HCT116 (cell line): ENCODE data around the gene ITGAD. TPM values are rescaled to one million over a fixed set of nuclear protein-coding genes. Genes with fewer than 3 reads are reported as not detected.
A peak's percentile ranks its signal among the peaks of the same experiment; 100 is the strongest.

Source experiments
- ATAC-seq: fragments of 200-7000 bp; cut with Tn5 transposase; 2 replicates; pipeline ENCODE4 v1.9.1; 2020; ENCODE audit warnings: mild to moderate bottlenecking, moderate library complexity
- BruUV-seq: library from RNA; stranded (reverse); fragments of 400-500 nt; replicated peaks from 2 replicates; lab custom pipeline; 2021; lab: Mats Ljungman, UMichigan
- CTCF ChIA-PET: fragments of 300-600 bp; sonication (Branson Sonifier 250); formaldehyde crosslinking; loops from one replicate; lab custom pipeline; 2021; ENCODE audit warnings: antibody characterized with exemption; lab: Charles Lee
- POLR2A ChIA-PET: fragments of 300-600, 350-600 bp; sonication (Branson Sonifier 250); formaldehyde crosslinking; loops from one replicate; lab custom pipeline; 2021; ENCODE audit warnings: antibody characterized with exemption; lab: Charles Lee
- RAD21 ChIA-PET, 2 experiments: fragments of 300-600 bp; sonication (Branson Sonifier 250); formaldehyde crosslinking; loops; one replicate each; lab custom pipeline; 2023; ENCODE audit warnings: low total read pairs in 2 of 2; ENCODE audit not compliant: uncharacterized antibody in 2 of 2, unreplicated experiment in 2 of 2, low non-redundant PET in 1 of 2; lab: Charles Lee
- DNase-seq: peaks from one replicate; pipeline ENCODE4 v3.0.0-alpha.2; 2010; ENCODE audit warnings: low read depth, low spot score
- H2AFZ ChIP-seq: fragments of 200-600 bp; shearing (Covaris generic), sonication (generic); 2 replicates; pipeline ENCODE4 v1.6.1; 2017; ENCODE audit warnings: low read depth, mixed run types, mixed read lengths, antibody characterized with exemption, low read length; ENCODE audit not compliant: poor library complexity, severe bottlenecking
- H3K27ac ChIP-seq: 2 replicates; pipeline ENCODE4 v1.5.1; 2012; ENCODE audit warnings: low read depth, low read length
- H3K27me3 ChIP-seq: fragments of 200-600 bp; sonication (generic); 2 replicates; pipeline ENCODE4 v1.6.1; 2016; ENCODE audit warnings: mixed run types, low read length, mixed read lengths; ENCODE audit not compliant: insufficient read depth
- H3K36me3 ChIP-seq, 2 experiments: fragments of 200-500 bp in 1 of 2; fragments of 200-600 bp in 1 of 2; sonication (Bioruptor generic) in 1 of 2; sonication (generic) in 1 of 2; 2 replicates each; pipeline versions ENCODE4 v1.5.1 to v1.6.1; 2014 to 2016; ENCODE audit warnings: low read length in 2 of 2, inconsistent platforms in 1 of 2, mixed read lengths in 1 of 2, mixed run types in 1 of 2; ENCODE audit not compliant: insufficient read depth in 2 of 2, control insufficient read depth in 1 of 2
- H3K4me1 ChIP-seq, 2 experiments: fragments of 200-600 bp in 1 of 2; sonication (generic) in 1 of 2; 2 replicates each; pipeline versions ENCODE4 v1.5.1 to v1.6.1; 2012 to 2017; ENCODE audit warnings: low read length in 2 of 2, inconsistent platforms in 1 of 2, mild to moderate bottlenecking in 1 of 2, mixed read lengths in 1 of 2, mixed run types in 1 of 2, moderate library complexity in 1 of 2; ENCODE audit not compliant: insufficient read depth in 2 of 2, control insufficient read depth in 1 of 2
- H3K4me2 ChIP-seq: fragments of 200-600 bp; sonication (generic); 2 replicates; pipeline ENCODE4 v1.6.1; 2017; ENCODE audit warnings: mixed run types, low read length, mixed read lengths
- H3K4me3 ChIP-seq, 2 experiments: fragments of 200-600 bp in 1 of 2; sonication (generic) in 1 of 2; replicated peaks in 1 of 2; 2 replicates each; pipeline ENCODE4 v1.5.1; 2011 to 2016; ENCODE audit warnings: low read length in 2 of 2, control low read depth in 1 of 2, low read depth in 1 of 2, mild to moderate bottlenecking in 1 of 2, mixed read lengths in 1 of 2, mixed run types in 1 of 2
- H3K79me2 ChIP-seq: fragments of 200-600 bp; sonication (generic); 2 replicates; pipeline ENCODE4 v1.6.1; 2017; ENCODE audit warnings: mild to moderate bottlenecking, mixed run types, low read length, moderate library complexity, mixed read lengths; ENCODE audit not compliant: insufficient read depth
- H3K9ac ChIP-seq: fragments of 200-600 bp; sonication (generic); 2 replicates; pipeline ENCODE4 v1.6.1; 2016; ENCODE audit warnings: low read length, mixed read lengths
- H3K9me2 ChIP-seq: fragments of 200-600 bp; sonication (generic), shearing (Covaris generic); 2 replicates; pipeline ENCODE4 v1.6.1; 2017; ENCODE audit warnings: mixed run types, mild to moderate bottlenecking, moderate library complexity; ENCODE audit not compliant: insufficient read depth
- H3K9me3 ChIP-seq, 2 experiments: fragments of 200-500 bp in 1 of 2; fragments of 200-600 bp in 1 of 2; sonication (Bioruptor generic) in 1 of 2; sonication (generic) in 1 of 2; 2 replicates each; pipeline ENCODE4 v1.6.1; 2014 to 2017; ENCODE audit warnings: low read length in 2 of 2, mixed read lengths in 2 of 2, inconsistent platforms in 1 of 2, low read depth in 1 of 2, mild to moderate bottlenecking in 1 of 2, mixed run types in 1 of 2, moderate library complexity in 1 of 2; ENCODE audit not compliant: control insufficient read depth in 1 of 2, insufficient read depth in 1 of 2
- H4K20me1 ChIP-seq: fragments of 200-600 bp; sonication (generic), shearing (Covaris generic); 2 replicates; pipeline ENCODE4 v1.6.1; 2017; ENCODE audit warnings: mixed run types, mild to moderate bottlenecking, moderate library complexity; ENCODE audit not compliant: insufficient read depth
- ATF3 ChIP-seq: IDR thresholded peaks from 2 replicates; pipeline ENCODE4 v1.6.1; 2012
- CBX3 ChIP-seq: IDR thresholded peaks from 2 replicates; pipeline ENCODE4 v1.6.1; 2012; ENCODE audit warnings: low read depth
- CEBPB ChIP-seq: IDR thresholded peaks from 2 replicates; pipeline ENCODE4 v1.6.1; 2012; ENCODE audit warnings: low read depth
- CTCF ChIP-seq, 3 experiments: fragments of 200-600 bp in 1 of 3; sonication (generic) in 1 of 3; IDR thresholded peaks in 2 of 3; conservative IDR thresholded peaks in 1 of 3; 2 replicates each; pipeline ENCODE4 v1.5.1; 2012 to 2017; ENCODE audit warnings: low read depth in 2 of 3, low read length in 2 of 3, antibody characterized with exemption in 1 of 3, borderline replicate concordance in 1 of 3, control low read depth in 1 of 3, mild to moderate bottlenecking in 1 of 3, mixed read lengths in 1 of 3, mixed run types in 1 of 3, moderate library complexity in 1 of 3; ENCODE audit not compliant: insufficient read depth in 1 of 3
- EGR1 ChIP-seq: IDR thresholded peaks from 2 replicates; pipeline ENCODE4 v1.6.1; 2012; ENCODE audit warnings: low read depth
- EZH2phosphoT487 ChIP-seq: fragments of 200-600 bp; IDR thresholded peaks from 2 replicates; pipeline ENCODE4 v1.6.1; 2018; ENCODE audit warnings: antibody characterized with exemption, borderline replicate concordance
- MAX ChIP-seq: IDR thresholded peaks from 2 replicates; pipeline ENCODE4 v1.6.1; 2012
- POLR2A ChIP-seq: IDR thresholded peaks from 2 replicates; pipeline ENCODE4 v1.7.0; 2011; ENCODE audit warnings: borderline replicate concordance; ENCODE audit not compliant: insufficient read depth, insufficient read length; ENCODE audit errors: extremely low read depth
- POLR2AphosphoS5 ChIP-seq: IDR thresholded peaks from 2 replicates; pipeline ENCODE4 v1.6.1; 2011; ENCODE audit warnings: mild to moderate bottlenecking, low read depth, low read length, moderate library complexity
- RAD21 ChIP-seq: IDR thresholded peaks from 2 replicates; pipeline ENCODE4 v1.6.1; 2012; ENCODE audit warnings: low read depth, mild to moderate bottlenecking
- SIN3A ChIP-seq: IDR thresholded peaks from 2 replicates; pipeline ENCODE4 v1.6.1; 2012; ENCODE audit warnings: low read depth
- SP1 ChIP-seq: IDR thresholded peaks from 2 replicates; pipeline ENCODE4 v1.6.1; 2012; ENCODE audit warnings: low read depth
- YY1 ChIP-seq: IDR thresholded peaks from 2 replicates; pipeline ENCODE4 v1.6.1; 2011; ENCODE audit warnings: low read length, low read depth, moderate library complexity, mild to moderate bottlenecking; ENCODE audit not compliant: insufficient replicate concordance; ENCODE audit errors: extremely low read depth
- ZFX ChIP-seq: fragments of 450-650 bp; IDR thresholded peaks from 2 replicates; pipeline ENCODE4 v1.6.1; 2017
- intact Hi-C: fragments of 100-400 bp; cut with micrococcal nuclease; formaldehyde crosslinking; loops from 2 replicates; pipeline ENCODE4 v1.10.0; 2022
- total RNA-seq: library from RNA; stranded (reverse); gene quantifications from one replicate; pipeline ENCODE4 v1.2.1, GENCODE V29; 2021; ENCODE audit not compliant: unreplicated experiment

Gene ITGAD
- total RNA-seq, 1 experiment from 2014 or later: 0.12 TPM

GRCh38 chr16:31403590-31404352 lies 10.6 kb downstream of the ITGAD start:
- no peaks in the 10 kb centered on the region for H4K20me1 ChIP-seq
- peak overlapping the region; percentile 69 for H3K27ac ChIP-seq
- ChIA-PET POLR2A (no interaction called here), RAD21 (no interaction called here)
- H3K9me2 ChIP-seq: no peaks in the 10 kb centered on the region
- peak overlapping the region; percentile 78 to 97 for H3K4me3 ChIP-seq
- TF ChIP-seq SIN3A: 0 out of 2 replicates have a peak, but pooled peaks have one; percentile 15
- no peak for TF ChIP-seq SP1
- no peak for TF ChIP-seq RAD21
- TF ChIP-seq, all 23 proteins: peak for 1
- H3K79me2 ChIP-seq: peaks cover 36% of the 10 kb centered on the region
- peak; percentile 23 for ATAC-seq
- peak overlapping the region; percentile 83 for H3K9ac ChIP-seq
- TSS peak; percentile 83 for BruUV-seq
- peak overlapping the region; percentile 88 for H3K4me2 ChIP-seq
- peaks cover 0 to 14% of the 10 kb centered on the region in 2 experiments; a peak in 1 of 4 replicates for H3K36me3 ChIP-seq
- H3K27me3 ChIP-seq: no peaks in the 10 kb centered on the region
- H3K9me3 ChIP-seq: peaks cover 0 to 7% of the 10 kb centered on the region in 2 experiments; a peak in 1 of 4 replicates
- DNase-seq: no peak
- intact Hi-C loops: no loop called here
- CTCF ChIA-PET: no interaction called here
- H2AFZ ChIP-seq: no peak overlapping the region
- peaks cover 9 to 18% of the 10 kb centered on the region in 2 experiments for H3K4me1 ChIP-seq

- H3K4me2 ChIP-seq: peak overlapping the region; percentile 88
- no peak overlapping the region for H2AFZ ChIP-seq
- peaks cover 0 to 7% of the 10 kb centered on the region in 2 experiments; a peak in 1 of 4 replicates for H3K9me3 ChIP-seq
- DNase-seq (peak; percentile 67), ATAC-seq (peak; percentile 99)
- peaks cover 9 to 22% of the 10 kb centered on the region in 2 experiments for H3K4me1 ChIP-seq
- H3K9me2 ChIP-seq: no peaks in the 10 kb centered on the region
- peaks cover 0 to 8% of the 10 kb centered on the region in 2 experiments; a peak in 1 of 4 replicates for H3K36me3 ChIP-seq
- peaks cover 36% of the 10 kb centered on the region for H3K79me2 ChIP-seq
- RAD21 ChIA-PET: no interaction called here
- CTCF ChIA-PET: no interaction called here
- POLR2A ChIA-PET: no interaction called here
- BruUV-seq: no TSS peak
- peak overlapping the region; percentile 83 for H3K9ac ChIP-seq
- no peaks in the 10 kb centered on the region for H3K27me3 ChIP-seq
- H3K27ac ChIP-seq: peak overlapping the region; percentile 69
- H3K4me3 ChIP-seq: peak overlapping the region; percentile 78 to 97
- intact Hi-C loops: no loop called here
- no peaks in the 10 kb centered on the region for H4K20me1 ChIP-seq
- TF ChIP-seq SP1 (peak; percentile 55), POLR2AphosphoS5 (peak; percentile 97), YY1 (peak; percentile 9), ZFX (peak; percentile 56; the same call in 1 of the 2 replicates), CTCF (IDR thresholded peaks at IDR 0.05 in 2 of 3, conservative IDR thresholded peaks at IDR 0.05 in 1 of 3; ENCODE audit: borderline replicate concordance in 1 of 3, insufficient read depth in 1 of 3, low read depth in 2 of 3, low read length in 2 of 3) (no peak), EZH2phosphoT487 (no peak), ATF3 (no peak), CBX3 (no peak), SIN3A (no peak), EGR1 (no peak), POLR2A (peak; percentile 93), MAX (peak; percentile 31; the same call in 1 of the 2 replicates), CEBPB (no peak)
Measured at GRCh38 chr16:31404353-31405064, 11.4 kb downstream of the ITGAD start.
